ENCODE measurements around the gene GAST. TPM values are rescaled to one million over a fixed set of nuclear protein-coding genes. Genes with fewer than 3 reads are reported as not detected.

Gene GAST
- total and polyA plus RNA-seq, 3 donors from 2014 or later: not detected

DNA sequence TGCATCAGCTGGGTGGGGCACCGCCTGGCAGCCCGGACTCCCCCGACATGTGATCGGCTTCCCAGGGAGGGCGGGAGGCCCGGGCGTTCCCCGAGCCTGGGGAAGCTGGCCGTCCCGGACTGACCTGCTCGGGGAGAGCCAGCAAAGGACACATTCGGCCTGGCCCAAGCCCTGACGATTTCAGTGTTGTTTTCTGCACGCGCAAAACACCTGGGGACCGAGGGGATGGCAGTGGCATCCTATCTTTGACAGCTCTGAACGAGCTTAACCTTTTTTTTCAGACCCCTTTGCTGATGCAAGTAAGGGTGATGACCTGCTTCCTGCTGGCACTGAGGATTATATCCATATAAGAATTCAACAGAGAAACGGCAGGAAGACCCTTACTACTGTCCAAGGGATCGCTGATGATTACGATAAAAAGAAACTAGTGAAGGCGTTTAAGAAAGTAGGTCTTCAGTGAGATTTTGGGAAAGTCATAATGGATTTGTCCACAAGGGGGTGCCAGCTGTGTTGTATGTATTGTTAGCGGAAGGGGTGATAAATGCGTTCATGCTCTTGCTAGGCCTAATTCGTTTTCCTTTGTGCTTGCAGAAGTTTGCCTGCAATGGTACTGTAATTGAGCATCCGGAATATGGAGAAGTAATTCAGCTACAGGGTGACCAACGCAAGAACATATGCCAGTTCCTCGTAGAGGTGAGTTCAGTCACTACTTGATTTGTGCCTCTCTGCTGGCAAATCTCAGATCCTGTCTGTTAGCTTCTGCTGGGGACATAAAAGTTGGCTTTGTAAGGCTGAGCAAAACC is 22.4 kb upstream of the GAST start:
- Histone ChIP-seq H3K27ac (peak overlapping the region; percentile 100), H3K36me3 (ENCODE audit: low read depth, missing control alignments) (peaks cover 4% of the 10 kb centered on the region), H3K27me3 (no peaks in the 10 kb centered on the region), H3K4me3 (peak overlapping the region; percentile 99 to 100), H3K9me3 (no peaks in the 10 kb centered on the region), H3K4me1 (peaks cover 18% of the 10 kb centered on the region)
- intact Hi-C loops (cut with DNase I; ENCODE audit: low total_unique reads): no loop called here
- TF ChIP-seq, protein P1, sequence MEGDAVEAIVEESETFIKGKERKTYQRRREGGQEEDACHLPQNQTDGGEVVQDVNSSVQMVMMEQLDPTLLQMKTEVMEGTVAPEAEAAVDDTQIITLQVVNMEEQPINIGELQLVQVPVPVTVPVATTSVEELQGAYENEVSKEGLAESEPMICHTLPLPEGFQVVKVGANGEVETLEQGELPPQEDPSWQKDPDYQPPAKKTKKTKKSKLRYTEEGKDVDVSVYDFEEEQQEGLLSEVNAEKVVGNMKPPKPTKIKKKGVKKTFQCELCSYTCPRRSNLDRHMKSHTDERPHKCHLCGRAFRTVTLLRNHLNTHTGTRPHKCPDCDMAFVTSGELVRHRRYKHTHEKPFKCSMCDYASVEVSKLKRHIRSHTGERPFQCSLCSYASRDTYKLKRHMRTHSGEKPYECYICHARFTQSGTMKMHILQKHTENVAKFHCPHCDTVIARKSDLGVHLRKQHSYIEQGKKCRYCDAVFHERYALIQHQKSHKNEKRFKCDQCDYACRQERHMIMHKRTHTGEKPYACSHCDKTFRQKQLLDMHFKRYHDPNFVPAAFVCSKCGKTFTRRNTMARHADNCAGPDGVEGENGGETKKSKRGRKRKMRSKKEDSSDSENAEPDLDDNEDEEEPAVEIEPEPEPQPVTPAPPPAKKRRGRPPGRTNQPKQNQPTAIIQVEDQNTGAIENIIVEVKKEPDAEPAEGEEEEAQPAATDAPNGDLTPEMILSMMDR (IDR thresholded peaks at IDR 0.05): peak; percentile 66 to 80 (median 72)
- TF ChIP-seq POLR2A (IDR thresholded peaks at IDR 0.05): no peak
- DNase-seq: peak; percentile 46
- 4% methylated on average over 14 to 27 of the region's 27 CpGs for WGBS, 2 donors

DNA sequence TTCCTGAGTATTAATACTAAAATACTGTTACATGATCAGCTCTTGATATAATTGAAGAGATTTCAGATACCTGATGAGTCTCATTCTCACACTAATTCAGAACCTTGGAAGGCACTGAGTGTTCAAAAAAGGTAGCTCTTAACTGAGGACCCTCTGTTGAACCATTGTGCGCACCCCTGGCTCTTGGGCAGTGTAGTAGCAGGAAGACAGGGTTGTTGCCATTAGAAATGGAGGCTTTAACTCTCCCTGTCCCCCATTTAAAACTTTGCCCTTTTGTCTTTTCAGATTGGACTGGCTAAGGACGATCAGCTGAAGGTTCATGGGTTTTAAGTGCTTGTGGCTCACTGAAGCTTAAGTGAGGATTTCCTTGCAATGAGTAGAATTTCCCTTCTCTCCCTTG is 21.6 kb upstream of the GAST start:
- no peak for DNase-seq
- Histone ChIP-seq H3K36me3 (ENCODE audit: low read depth, missing control alignments) (peaks cover 4% of the 10 kb centered on the region), H3K9me3 (no peaks in the 10 kb centered on the region), H3K4me1 (peaks cover 18% of the 10 kb centered on the region), H3K27ac (peak overlapping the region in 1 of 2 donors; percentile 100), H3K27me3 (no peaks in the 10 kb centered on the region), H3K4me3 (no peak overlapping the region)
- intact Hi-C loops (cut with DNase I; ENCODE audit: low total_unique reads): no loop called here
- TF ChIP-seq POLR2A (IDR thresholded peaks at IDR 0.05): no peak
- TF ChIP-seq, protein P1 (IDR thresholded peaks at IDR 0.05): no peak
- WGBS, 2 donors: 52 to 69% methylated on average over 2 of the region's 2 CpGs

DNA sequence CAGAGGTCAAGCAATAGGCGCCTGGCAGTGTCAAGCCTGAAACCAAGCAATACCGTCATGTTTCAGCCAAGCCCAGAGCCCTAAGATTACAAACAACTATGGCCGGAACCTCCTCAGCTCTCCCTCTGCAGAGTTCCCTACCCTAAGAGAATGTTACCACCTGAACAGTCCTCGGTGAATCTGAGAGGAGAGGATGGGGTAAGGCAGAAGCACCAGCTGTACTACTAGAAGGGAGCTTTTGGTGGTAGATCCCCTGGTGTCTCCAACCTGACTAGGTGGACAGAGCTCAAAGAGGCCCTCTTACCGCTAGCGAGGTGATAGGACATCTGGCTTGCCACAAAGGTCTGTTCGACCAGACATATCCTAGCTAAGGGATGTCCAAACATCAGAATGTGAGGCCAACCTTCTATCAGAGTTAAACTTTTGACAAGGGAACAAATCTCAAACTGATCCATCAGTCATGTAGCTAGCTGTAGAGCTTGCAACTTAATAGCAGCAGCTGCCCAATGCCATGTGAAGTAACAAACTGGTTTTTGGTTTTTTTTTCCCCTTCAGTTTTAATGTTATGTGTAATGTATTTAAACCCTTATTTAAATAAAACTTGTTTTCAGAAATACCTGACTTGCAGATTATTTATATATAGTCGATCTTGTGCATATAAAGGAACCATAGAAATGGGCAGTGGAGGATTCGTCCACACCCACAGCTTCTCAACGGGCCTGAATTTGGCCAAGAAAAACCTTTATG is 20.9 kb upstream of the GAST start:
- H3K4me3 ChIP-seq: no peak overlapping the region
- H3K27me3 ChIP-seq: no peaks in the 10 kb centered on the region
- H3K4me1 ChIP-seq: peaks cover 18% of the 10 kb centered on the region
- no peak overlapping the region for H3K27ac ChIP-seq
- intact Hi-C loops (cut with DNase I; ENCODE audit: low total_unique reads): no loop called here
- peaks cover 4% of the 10 kb centered on the region for H3K36me3 ChIP-seq (ENCODE audit: low read depth, missing control alignments)
- TF ChIP-seq, protein P1 (IDR thresholded peaks at IDR 0.05): no peak
- TF ChIP-seq POLR2A (IDR thresholded peaks at IDR 0.05): no peak
- H3K9me3 ChIP-seq: no peaks in the 10 kb centered on the region
- no peak for DNase-seq
- 70 to 76% methylated on average over 10 of the region's 10 CpGs for WGBS, 2 donors

DNA sequence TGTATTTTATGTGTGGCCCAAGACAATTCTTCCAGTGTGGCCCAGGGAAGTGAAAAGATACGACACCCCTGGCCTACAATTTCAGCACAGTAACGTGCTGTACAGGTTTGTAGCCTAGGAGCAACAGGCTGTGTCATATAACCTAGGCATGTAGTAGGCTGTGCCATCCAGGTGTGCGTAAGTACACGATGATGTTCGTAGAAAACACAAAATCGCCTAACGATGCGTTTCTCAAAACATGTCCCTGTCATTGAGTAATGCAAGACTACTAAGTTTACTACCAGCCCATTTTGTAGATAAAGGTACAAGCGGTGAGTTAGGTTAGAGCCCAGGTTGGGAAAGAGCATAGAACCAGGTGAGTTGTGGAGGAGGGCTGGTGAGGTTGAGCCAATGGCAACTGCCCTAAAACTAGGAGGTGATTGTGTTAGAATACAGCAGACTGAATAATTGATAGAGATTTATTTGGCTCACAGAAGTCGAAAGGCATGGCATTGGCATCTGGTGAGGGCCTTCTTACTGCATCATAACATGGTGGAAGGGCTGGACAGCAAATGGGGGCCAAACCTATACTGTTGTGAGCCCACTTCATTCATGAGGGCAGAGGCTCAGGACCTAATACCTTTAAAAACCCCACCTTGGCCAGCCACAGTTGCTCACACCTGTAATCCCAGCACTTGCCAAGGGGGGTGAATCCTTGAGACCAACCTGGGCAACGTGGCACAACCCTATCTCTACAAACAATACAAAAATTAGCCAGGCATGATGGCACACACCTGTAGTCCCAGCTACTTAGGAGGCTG is 19.2 kb upstream of the GAST start:
- Histone ChIP-seq H3K27me3 (no peaks in the 10 kb centered on the region), H3K36me3 (ENCODE audit: low read depth, missing control alignments) (peaks cover 4% of the 10 kb centered on the region), H3K4me3 (no peak overlapping the region), H3K9me3 (no peaks in the 10 kb centered on the region), H3K27ac (peak overlapping the region in 1 of 2 donors; percentile 30), H3K4me1 (peaks cover 15% of the 10 kb centered on the region)
- 90 to 91% methylated on average over 11 of the region's 11 CpGs for WGBS, 2 donors
- intact Hi-C loops (cut with DNase I; ENCODE audit: low total_unique reads): no loop called here
- DNase-seq: no peak
- TF ChIP-seq, protein P1 (IDR thresholded peaks at IDR 0.05): no peak
- TF ChIP-seq POLR2A (IDR thresholded peaks at IDR 0.05): no peak

Data from testis (tissue), 3 donors.